ENCODE measurements around the gene APC2.

GRCh38 chr19:1507192-1507660 lies 57.3 kb downstream of the APC2 start:
- TF ChIP-seq CTCF (optimal IDR thresholded peaks at IDR 0.05 in 1 of 3, IDR thresholded peaks at IDR 0.05 in 1 of 3, conservative IDR thresholded peaks at IDR 0.05 in 1 of 3; ENCODE audit: extremely low read depth in 1 of 3, insufficient read depth in 2 of 3, low read length in 3 of 3) (no peak), EZH2 (IDR thresholded peaks at IDR 0.05; ENCODE audit: low read length) (no peak)
